ENCODE measurements around the gene MNAT1. TPM values are rescaled to one million over a fixed set of nuclear protein-coding genes. Genes with fewer than 3 reads are reported as not detected.
"Not testable (repeated sequence)": the region's sequence is repeated elsewhere in the genome, so short reads cannot be mapped to it uniquely, and the experiment has no call there.

MNAT1 gene
- total RNA-seq, 1 experiment from 2014 or later, result 14.0 TPM

- no peak for DNase-seq (ENCODE audit: low spot score)
Measured at GRCh38 chr14:60805841-60806430, 71.4 kb downstream of the MNAT1 start.

- no peak for DNase-seq (ENCODE audit: low spot score)
Measured at GRCh38 chr14:60807247-60807646, 72.7 kb downstream of the MNAT1 start.

- DNase-seq (ENCODE audit: low spot score), result no peak
Measured at GRCh38 chr14:60807971-60808370, 73.4 kb downstream of the MNAT1 start.

GRCh38 chr14:60812987-60813386 is 78.4 kb downstream of the MNAT1 start:
- no peak for DNase-seq (ENCODE audit: low spot score)

- no peak for DNase-seq (ENCODE audit: low spot score)
Measured at GRCh38 chr14:60815371-60815770, 80.8 kb downstream of the MNAT1 start.

- DNase-seq (ENCODE audit: low spot score), result no peak
Measured at GRCh38 chr14:60817113-60817512, 82.6 kb downstream of the MNAT1 start.

GRCh38 chr14:60819575-60819974 is 85.0 kb downstream of the MNAT1 start:
- no peak for DNase-seq (ENCODE audit: low spot score)

- DNase-seq (ENCODE audit: low spot score), result no peak
Measured at GRCh38 chr14:60838601-60839000, 104.0 kb downstream of the MNAT1 start.

- no peak for DNase-seq (ENCODE audit: low spot score)
Measured at GRCh38 chr14:60839057-60839456, 104.5 kb downstream of the MNAT1 start.

- no peak for DNase-seq (ENCODE audit: low spot score)
Measured at GRCh38 chr14:60839657-60840056, 105.1 kb downstream of the MNAT1 start.

- DNase-seq (ENCODE audit: low spot score), result no peak
Measured at GRCh38 chr14:60840313-60840712, 105.8 kb downstream of the MNAT1 start.

- no peak for DNase-seq (ENCODE audit: low spot score)
Measured at GRCh38 chr14:60845523-60845922, 111.0 kb downstream of the MNAT1 start.

- DNase-seq (ENCODE audit: low spot score), result no peak
Measured at GRCh38 chr14:60848066-60848465, 113.5 kb downstream of the MNAT1 start.

GRCh38 chr14:60851692-60852091 is 117.1 kb downstream of the MNAT1 start:
- DNase-seq (ENCODE audit: low spot score), result not testable (repeated sequence)

- DNase-seq (ENCODE audit: low spot score), result no peak
Measured at GRCh38 chr14:60856111-60856510, 121.5 kb downstream of the MNAT1 start.

GRCh38 chr14:60859525-60859924 is 125.0 kb downstream of the MNAT1 start:
- no peak for DNase-seq (ENCODE audit: low spot score)

GRCh38 chr14:60861545-60862140 is 127.1 kb downstream of the MNAT1 start:
- DNase-seq (ENCODE audit: low spot score), result peak; percentile 7

GRCh38 chr14:60862283-60862682 is 127.7 kb downstream of the MNAT1 start:
- peak; percentile 83 for DNase-seq (ENCODE audit: low spot score)

- no peak for DNase-seq (ENCODE audit: low spot score)
Measured at GRCh38 chr14:60863249-60863648, 128.7 kb downstream of the MNAT1 start.

- no peak for DNase-seq (ENCODE audit: low spot score)
Measured at GRCh38 chr14:60865378-60866127, 131.0 kb downstream of the MNAT1 start.

GRCh38 chr14:60867503-60868172 is 133.1 kb downstream of the MNAT1 start:
- DNase-seq (ENCODE audit: low spot score), result no peak

- no peak for DNase-seq (ENCODE audit: low spot score)
Measured at GRCh38 chr14:60878121-60878520, 143.6 kb downstream of the MNAT1 start.

All from HT-29 (cell line).